Gastroesophageal sphincter (tissue), 4 donors: ENCODE results near the gene CHST3. TPM values are rescaled to one million over a fixed set of nuclear protein-coding genes. Genes with fewer than 3 reads are reported as not detected.
"Not testable (repeated sequence)": the region's sequence is repeated elsewhere in the genome, so short reads cannot be mapped to it uniquely, and the experiment has no call there.

Source experiments
- ATAC-seq: fragments of 150-250 bp; one replicate; pipeline ENCODE4 v1.9.1; 2016; ENCODE audit warnings: mild to moderate bottlenecking, moderate library complexity
- H3K27ac ChIP-seq, 4 donors: fragments of 200-600 bp; sonication (generic) in 3 of 4; 1 replicate in 3 of 4; 2 replicates in 1 of 4; pipeline ENCODE4 v1.5.1; 2016 to 2019
- H3K27me3 ChIP-seq: fragments of 200-600 bp; sonication (generic); one replicate; pipeline ENCODE4 v1.5.1; 2019
- H3K36me3 ChIP-seq, 2 donors: fragments of 200-600 bp; sonication (generic); one replicate each; pipeline ENCODE4 v1.5.1; 2019; ENCODE audit warnings: control low read depth in 1 of 2
- H3K4me1 ChIP-seq, 3 donors: fragments of 200-600 bp; sonication (generic); 1 replicate in 2 of 3; 2 replicates in 1 of 3; pipeline ENCODE4 v1.5.1; 2016 to 2019; ENCODE audit warnings: control low read depth in 2 of 3
- H3K4me3 ChIP-seq, 2 donors: fragments of 200-600 bp; sonication (generic); one replicate each; pipeline ENCODE4 v1.5.1; 2019; ENCODE audit warnings: mild to moderate bottlenecking in 1 of 2, moderate library complexity in 1 of 2
- H3K9me3 ChIP-seq, 3 donors: fragments of 200-600 bp; sonication (generic); one replicate each; pipeline ENCODE4 v1.5.1; 2017 to 2019; ENCODE audit warnings: control low read depth in 2 of 3
- CTCF ChIP-seq, 4 experiments: fragments of 200-600 bp in 2 of 4; fragments of 450-650 bp in 2 of 4; sonication (generic) in 1 of 4; IDR thresholded peaks; one replicate each; pipeline ENCODE4 v1.5.1; 2017 to 2019; ENCODE audit warnings: antibody characterized with exemption in 4 of 4, mild to moderate bottlenecking in 2 of 4, moderate library complexity in 2 of 4
- EP300 ChIP-seq: sonication (generic); formaldehyde crosslinking; IDR thresholded peaks from one replicate; pipeline ENCODE4 v1.6.1; 2017; ENCODE audit warnings: antibody characterized with exemption, mild to moderate bottlenecking
- POLR2A ChIP-seq, 2 donors: fragments of 450-650 bp; IDR thresholded peaks; one replicate each; pipeline ENCODE4 v1.6.1; 2017; ENCODE audit warnings: antibody characterized with exemption in 2 of 2, mild to moderate bottlenecking in 2 of 2, moderate library complexity in 1 of 2
- POLR2AphosphoS5 ChIP-seq: sonication (generic); formaldehyde crosslinking; IDR thresholded peaks from one replicate; pipeline ENCODE4 v1.6.1; 2017; ENCODE audit warnings: antibody characterized with exemption
- WGBS, 2 donors: methylation state at CpG; one replicate each; pipeline ENCODE4 v1.1.5; 2018; ENCODE audit warnings: low coverage in 1 of 2; 5-methylcytosine and 5-hydroxymethylcytosine counted together
- total RNA-seq, 4 donors: library from RNA; depleted of rRNA; stranded (reverse); fragments of >200 nt; gene quantifications; one replicate each; pipeline ENCODE4 v1.1.0, GENCODE V29; 2016

The CHST3 gene
- total RNA-seq, 4 donors from 2014 or later = 31.8 to 48.0 (median 37.3) TPM

- ATAC-seq = no peak
- H3K4me3 ChIP-seq = no peak overlapping the region
- peak overlapping the region in 3 of 4 donors; percentile 83 to 88 (median 86) for H3K27ac ChIP-seq
- WGBS, 2 donors = 64 to 94% methylated on average over 5 to 7 of the region's 9 CpGs
- peaks cover 13 to 100% (median 71%) of the 10 kb centered on the region in 3 donors for H3K4me1 ChIP-seq
- no peaks in the 10 kb centered on the region for H3K9me3 ChIP-seq
- H3K27me3 ChIP-seq = no peaks in the 10 kb centered on the region
- TF ChIP-seq POLR2AphosphoS5 (no peak), EP300 (no peak), POLR2A (IDR thresholded peaks at IDR 0.05) (no peak), CTCF (IDR thresholded peaks at IDR 0.05) (no peak)
- peaks cover 0 to 7% of the 10 kb centered on the region in 2 donors for H3K36me3 ChIP-seq
These were observed 9.7 kb downstream of the CHST3 start for GRCh38 chr10:71973777-71974488.

- peaks cover 13 to 100% (median 65%) of the 10 kb centered on the region in 3 donors for H3K4me1 ChIP-seq
- TF ChIP-seq POLR2AphosphoS5 (peak; percentile 12), POLR2A (IDR thresholded peaks at IDR 0.05) (no peak)
- WGBS, 2 donors = 62 to 67% methylated on average over 3 to 4 of the region's 6 CpGs
- ATAC-seq = peak; percentile 32
- H3K27me3 ChIP-seq = no peaks in the 10 kb centered on the region
- H3K9me3 ChIP-seq = no peaks in the 10 kb centered on the region
- peaks cover 0 to 7% of the 10 kb centered on the region in 2 donors for H3K36me3 ChIP-seq
- H3K27ac ChIP-seq = peak overlapping the region; percentile 44 to 88 (median 84)
- no peak overlapping the region for H3K4me3 ChIP-seq
These were observed 10.4 kb downstream of the CHST3 start for GRCh38 chr10:71974489-71975021.

- H3K9me3 ChIP-seq = no peaks in the 10 kb centered on the region
- peak; percentile 37 for ATAC-seq
- H3K4me1 ChIP-seq = peaks cover 13 to 100% (median 65%) of the 10 kb centered on the region in 3 donors
- 73 to 80% methylated on average over 2 to 3 of the region's 15 CpGs for WGBS, 2 donors
- peaks cover 0 to 7% of the 10 kb centered on the region in 2 donors for H3K36me3 ChIP-seq
- H3K27ac ChIP-seq = peak overlapping the region; percentile 44 to 88 (median 84)
- no peak overlapping the region for H3K4me3 ChIP-seq
- no peak for TF ChIP-seq POLR2A (IDR thresholded peaks at IDR 0.05)
- TF ChIP-seq CTCF (IDR thresholded peaks at IDR 0.05) = no peak
- no peak for TF ChIP-seq EP300
- no peak for TF ChIP-seq POLR2AphosphoS5
- H3K27me3 ChIP-seq = no peaks in the 10 kb centered on the region
These were observed 11.1 kb downstream of the CHST3 start for GRCh38 chr10:71975087-71975870.

GRCh38 chr10:71975871-71976725 is 11.9 kb downstream of the CHST3 start:
- ATAC-seq = peak; percentile 77
- Histone ChIP-seq H3K4me3 (no peak overlapping the region), H3K4me1 (peaks cover 18 to 100% (median 65%) of the 10 kb centered on the region in 3 donors), H3K27me3 (no peaks in the 10 kb centered on the region), H3K36me3 (peaks cover 0 to 7% of the 10 kb centered on the region in 2 donors), H3K9me3 (no peaks in the 10 kb centered on the region), H3K27ac (peak overlapping the region; percentile 44 to 88 (median 84))
- TF ChIP-seq EP300 (no peak), CTCF (IDR thresholded peaks at IDR 0.05) (no peak), POLR2A (IDR thresholded peaks at IDR 0.05) (no peak), POLR2AphosphoS5 (peak; percentile 78)
- 10 to 31% methylated on average over 2 to 11 of the region's 12 CpGs for WGBS, 2 donors

- not testable (repeated sequence) for H3K36me3 ChIP-seq, H3K27me3 ChIP-seq, ATAC-seq, H3K9me3 ChIP-seq, H3K4me3 ChIP-seq
- peaks cover 18 to 100% (median 68%) of the 10 kb centered on the region in 3 donors for H3K4me1 ChIP-seq
- WGBS, 2 donors = no CpG with 5 or more reads among the region's 1 CpG
- peak overlapping the region in 3 of 4 donors; percentile 83 to 88 (median 86) for H3K27ac ChIP-seq
These were observed 13.4 kb downstream of the CHST3 start for GRCh38 chr10:71977614-71977903.
